CD4-positive, alpha-beta memory T cell (primary cell): ENCODE results near the gene MCMBP. TPM values are rescaled to one million over a fixed set of nuclear protein-coding genes. Genes with fewer than 3 reads are reported as not detected.

Source experiments
- CTCF ChIA-PET: fragments of 350-600 bp; sonication (Branson Sonifier 250); formaldehyde crosslinking; loops from one replicate; lab custom pipeline; 2021; ENCODE audit warnings: inconsistent platforms; ENCODE audit not compliant: partially characterized antibody; lab: Charles Lee
- POLR2A ChIA-PET: fragments of 350-600 bp; sonication (Branson Sonifier 250); formaldehyde crosslinking; loops from one replicate; lab custom pipeline; 2021; ENCODE audit not compliant: partially characterized antibody; lab: Charles Lee
- DNase-seq, 5 donors: peaks; one replicate each; pipeline versions ENCODE4 v3.0.0 to v3.0.0-alpha.2; 2020 to 2022; ENCODE audit warnings: mixed read lengths in 1 of 5
- H3K27ac ChIP-seq: one replicate; pipeline ENCODE4 v1.7.0; 2013; ENCODE audit warnings: low read depth, low read length
- H3K27me3 ChIP-seq: 2 replicates; pipeline ENCODE4 v1.7.0; 2013; ENCODE audit warnings: mild to moderate bottlenecking, low read length, moderate library complexity; ENCODE audit not compliant: insufficient read depth
- H3K36me3 ChIP-seq: 2 replicates; pipeline ENCODE4 v1.7.0; 2013; ENCODE audit warnings: mild to moderate bottlenecking, low read length, moderate library complexity; ENCODE audit not compliant: insufficient read depth
- H3K4me1 ChIP-seq: 2 replicates; pipeline ENCODE4 v1.7.0; 2013; ENCODE audit warnings: mild to moderate bottlenecking, low read length, moderate library complexity; ENCODE audit not compliant: insufficient read depth
- H3K4me3 ChIP-seq, 2 donors: one replicate each; pipeline ENCODE4 v1.7.0; 2013; ENCODE audit warnings: low read length in 2 of 2, mild to moderate bottlenecking in 1 of 2
- H3K9me3 ChIP-seq, 2 donors: one replicate each; pipeline ENCODE4 v1.7.0; 2013; ENCODE audit warnings: low read length in 2 of 2, control low read depth in 1 of 2; ENCODE audit not compliant: control insufficient read depth in 1 of 2
- H3K27ac Mint-ChIP-seq, 7 donors: one replicate each; pipeline ENCODE4 v1.8.0; 2020 to 2021; ENCODE audit warnings: mixed read lengths in 7 of 7, mild to moderate bottlenecking in 6 of 7, inconsistent platforms in 3 of 7, moderate library complexity in 3 of 7
- H3K27me3 Mint-ChIP-seq, 2 donors: one replicate each; pipeline ENCODE4 v1.8.0; 2020 to 2021; ENCODE audit warnings: mixed read lengths in 2 of 2
- H3K36me3 Mint-ChIP-seq, 2 donors: one replicate each; pipeline ENCODE4 v1.8.0; 2020 to 2021; ENCODE audit warnings: mixed read lengths in 2 of 2, inconsistent platforms in 1 of 2, mild to moderate bottlenecking in 1 of 2
- H3K4me1 Mint-ChIP-seq, 4 donors: one replicate each; pipeline ENCODE4 v1.8.0; 2020 to 2021; ENCODE audit warnings: mixed read lengths in 4 of 4, mild to moderate bottlenecking in 1 of 4
- H3K4me3 Mint-ChIP-seq, 8 donors: one replicate each; pipeline ENCODE4 v1.8.0; 2020 to 2021; ENCODE audit warnings: mixed read lengths in 8 of 8, mild to moderate bottlenecking in 7 of 8, moderate library complexity in 6 of 8, inconsistent platforms in 3 of 8
- H3K9me3 Mint-ChIP-seq, 8 donors: one replicate each; pipeline ENCODE4 v1.8.0; 2020 to 2021; ENCODE audit warnings: mixed read lengths in 8 of 8, mild to moderate bottlenecking in 5 of 8, inconsistent platforms in 3 of 8, moderate library complexity in 1 of 8
- intact Hi-C: fragments of 100-400 bp; cut with micrococcal nuclease; formaldehyde crosslinking; loops from one replicate; pipeline ENCODE4 v1.15.1; 2023
- polyA plus RNA-seq, 2 donors: library from polyadenylated mRNA; unstranded; fragments of 300-500 nt; fragmentation: Illumina TruSeq; gene quantifications; one replicate each; pipeline ENCODE4 v1.2.3, GENCODE V29; 2021
- total RNA-seq, 2 experiments: library from RNA; stranded (reverse); gene quantifications; one replicate each; pipeline ENCODE4 v1.2.3, GENCODE V29; 2021

Gene MCMBP
- total and polyA plus RNA-seq, 4 experiments from 2014 or later, result 54.8 to 70.5 (median 62.1) TPM

GRCh38 chr10:119853574-119853973 lies 19.1 kb downstream of the MCMBP start:
- H3K36me3 ChIP-seq, result peaks cover 44% of the 10 kb centered on the region
- no peak overlapping the region for H3K4me3 ChIP-seq
- ChIA-PET CTCF (no interaction called here), POLR2A (no interaction called here)
- H3K4me1 ChIP-seq, result no peaks in the 10 kb centered on the region
- Mint-ChIP-seq H3K9me3 (no peaks in the 10 kb centered on the region), H3K27me3 (no peaks in the 10 kb centered on the region), H3K4me3 (no peak overlapping the region), H3K27ac (peak overlapping the region in 3 of 7 donors; percentile 22 to 35 (median 25)), H3K36me3 (peaks cover 33 to 52% of the 10 kb centered on the region in 2 donors), H3K4me1 (peaks cover 0 to 4% (median under 1%) of the 10 kb centered on the region in 4 donors)
- intact Hi-C loops, result no loop called here
- DNase-seq, result no peak
- no peaks in the 10 kb centered on the region for H3K27me3 ChIP-seq
- H3K9me3 ChIP-seq, result no peaks in the 10 kb centered on the region
- no peak overlapping the region for H3K27ac ChIP-seq

DNA sequence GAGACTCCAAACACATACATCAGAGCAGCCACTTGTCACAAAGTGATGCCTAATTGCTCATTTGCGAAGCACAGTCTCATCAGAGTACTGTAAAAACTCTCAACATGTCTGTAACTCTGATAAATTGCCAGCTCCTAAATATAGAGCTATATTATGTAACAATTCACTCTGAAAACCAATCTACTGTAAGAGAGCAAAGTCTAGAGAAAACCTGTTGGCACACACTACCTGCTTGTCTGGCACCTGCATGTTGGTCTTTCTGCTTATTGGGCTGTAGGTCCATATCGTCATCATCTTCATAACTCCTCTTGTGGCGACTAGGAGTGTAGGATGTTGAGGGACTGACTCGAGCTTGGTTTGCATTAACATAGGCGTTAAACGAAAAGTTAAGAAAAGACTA lies 19.8 kb downstream of the MCMBP start:
- DNase-seq, result no peak
- no peak overlapping the region for H3K4me3 Mint-ChIP-seq
- no peaks in the 10 kb centered on the region for H3K9me3 Mint-ChIP-seq
- H3K27ac ChIP-seq, result no peak overlapping the region
- H3K4me1 Mint-ChIP-seq, result peaks cover 0 to 4% (median under 1%) of the 10 kb centered on the region in 4 donors
- intact Hi-C loops, result no loop called here
- no peaks in the 10 kb centered on the region for H3K27me3 Mint-ChIP-seq
- no peaks in the 10 kb centered on the region for H3K9me3 ChIP-seq
- H3K27ac Mint-ChIP-seq, result no peak overlapping the region
- H3K36me3 Mint-ChIP-seq, result peaks cover 35 to 55% of the 10 kb centered on the region in 2 donors
- H3K27me3 ChIP-seq, result no peaks in the 10 kb centered on the region
- H3K36me3 ChIP-seq, result peaks cover 45% of the 10 kb centered on the region
- POLR2A ChIA-PET, result interaction anchor here (1.2 kb wide), 1 partner anchor 15 kb away, joined by 3 read pairs; no protein-coding TSS in a partner anchor
- H3K4me3 ChIP-seq, result no peak overlapping the region
- no peaks in the 10 kb centered on the region for H3K4me1 ChIP-seq
- CTCF ChIA-PET, result interaction anchor here (0.9 to 1.0 kb wide), 2 partner anchors 8 to 102 kb away, joined by 3 read pairs; no protein-coding TSS in a partner anchor

DNA sequence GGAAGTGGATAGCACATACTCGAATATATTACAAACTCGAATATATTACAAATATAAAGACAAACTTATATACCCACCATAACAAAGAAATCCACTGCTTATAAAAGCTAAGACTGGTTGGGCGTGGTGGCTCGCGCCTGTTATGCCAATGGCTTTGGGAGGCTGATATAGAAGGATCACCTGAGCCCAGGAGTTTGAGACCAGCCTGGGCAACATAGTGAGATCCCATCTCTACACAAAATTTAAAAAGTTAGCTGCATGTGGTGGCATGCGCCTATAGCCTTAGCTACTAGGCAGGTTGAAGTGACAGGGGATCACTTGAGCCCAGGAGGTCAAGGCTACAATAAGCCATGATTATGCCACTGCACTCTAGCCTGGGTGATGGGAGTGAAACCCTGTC lies 20.4 kb downstream of the MCMBP start:
- Mint-ChIP-seq H3K4me1 (peaks cover 0 to 5% (median under 1%) of the 10 kb centered on the region in 4 donors), H3K9me3 (no peaks in the 10 kb centered on the region), H3K4me3 (no peak overlapping the region), H3K36me3 (peaks cover 36 to 56% of the 10 kb centered on the region in 2 donors), H3K27me3 (no peaks in the 10 kb centered on the region), H3K27ac (peak overlapping the region in 1 of 7 donors; percentile 25)
- H3K4me3 ChIP-seq, result no peak overlapping the region
- no peaks in the 10 kb centered on the region for H3K27me3 ChIP-seq
- DNase-seq, result no peak
- peaks cover 50% of the 10 kb centered on the region for H3K36me3 ChIP-seq
- no peaks in the 10 kb centered on the region for H3K4me1 ChIP-seq
- H3K27ac ChIP-seq, result no peak overlapping the region
- no peaks in the 10 kb centered on the region for H3K9me3 ChIP-seq
- ChIA-PET CTCF (interaction anchor here (0.9 to 1.0 kb wide), 2 partner anchors 9 to 101 kb away, joined by 3 read pairs; no protein-coding TSS in a partner anchor), POLR2A (interaction anchor here (1.2 kb wide), 1 partner anchor 15 kb away, joined by 3 read pairs; no protein-coding TSS in a partner anchor)
- intact Hi-C loops, result no loop called here

- peaks cover 60% of the 10 kb centered on the region for H3K36me3 ChIP-seq
- DNase-seq, result no peak
- H3K4me3 ChIP-seq, result no peak overlapping the region
- H3K9me3 ChIP-seq, result no peaks in the 10 kb centered on the region
- Mint-ChIP-seq H3K27me3 (no peaks in the 10 kb centered on the region), H3K27ac (peak overlapping the region in 1 of 7 donors; percentile 54), H3K9me3 (no peaks in the 10 kb centered on the region), H3K36me3 (peaks cover 49 to 65% of the 10 kb centered on the region in 2 donors), H3K4me3 (no peak overlapping the region), H3K4me1 (peaks cover 0 to 5% (median under 1%) of the 10 kb centered on the region in 4 donors)
- CTCF ChIA-PET, result interaction anchor here (1.3 kb wide), 1 partner anchor 10 kb away, joined by 5 read pairs; no protein-coding TSS in a partner anchor
- POLR2A ChIA-PET, result no interaction called here
- intact Hi-C loops, result no loop called here
- no peak overlapping the region for H3K27ac ChIP-seq
- no peaks in the 10 kb centered on the region for H3K27me3 ChIP-seq
- no peaks in the 10 kb centered on the region for H3K4me1 ChIP-seq
These were observed 22.7 kb downstream of the MCMBP start for GRCh38 chr10:119849944-119850343.

- H3K4me3 Mint-ChIP-seq, result no peak overlapping the region
- Histone ChIP-seq H3K36me3 (peaks cover 64% of the 10 kb centered on the region), H3K4me1 (no peaks in the 10 kb centered on the region), H3K4me3 (no peak overlapping the region), H3K27ac (no peak overlapping the region), H3K9me3 (no peaks in the 10 kb centered on the region), H3K27me3 (no peaks in the 10 kb centered on the region)
- no peaks in the 10 kb centered on the region for H3K9me3 Mint-ChIP-seq
- CTCF ChIA-PET, result interaction anchor here (1.3 kb wide), 1 partner anchor 11 kb away, joined by 5 read pairs; no protein-coding TSS in a partner anchor
- intact Hi-C loops, result no loop called here
- no peaks in the 10 kb centered on the region for H3K27me3 Mint-ChIP-seq
- H3K27ac Mint-ChIP-seq, result peak overlapping the region in 3 of 7 donors; percentile 46 to 82 (median 50)
- POLR2A ChIA-PET, result no interaction called here
- H3K4me1 Mint-ChIP-seq, result peaks cover 0 to 5% (median 1%) of the 10 kb centered on the region in 4 donors
- H3K36me3 Mint-ChIP-seq, result peaks cover 54 to 71% of the 10 kb centered on the region in 2 donors
- no peak for DNase-seq
These were observed 23.4 kb downstream of the MCMBP start for GRCh38 chr10:119849031-119849789.

- no peaks in the 10 kb centered on the region for H3K27me3 Mint-ChIP-seq
- ChIA-PET POLR2A (no interaction called here), CTCF (interaction anchor here (0.6 kb wide), 1 partner anchor 14 kb away, joined by 3 read pairs; no protein-coding TSS in a partner anchor)
- H3K9me3 ChIP-seq, result no peaks in the 10 kb centered on the region
- no peak overlapping the region for H3K27ac ChIP-seq
- peaks cover 0 to 10% (median under 1%) of the 10 kb centered on the region in 4 donors for H3K4me1 Mint-ChIP-seq
- peaks cover 72 to 89% of the 10 kb centered on the region in 2 donors for H3K36me3 Mint-ChIP-seq
- no peaks in the 10 kb centered on the region for H3K27me3 ChIP-seq
- no peak overlapping the region for H3K4me3 Mint-ChIP-seq
- H3K9me3 Mint-ChIP-seq, result no peaks in the 10 kb centered on the region
- no peaks in the 10 kb centered on the region for H3K4me1 ChIP-seq
- peaks cover 70% of the 10 kb centered on the region for H3K36me3 ChIP-seq
- no peak for DNase-seq
- H3K4me3 ChIP-seq, result no peak overlapping the region
- H3K27ac Mint-ChIP-seq, result peak overlapping the region in 3 of 7 donors; percentile 41 to 61 (median 57)
- intact Hi-C loops, result no loop called here
These were observed 27.0 kb downstream of the MCMBP start for GRCh38 chr10:119845656-119846055.

GRCh38 chr10:119834188-119834587 lies 38.5 kb downstream of the MCMBP start:
- H3K36me3 ChIP-seq, result peaks cover 75% of the 10 kb centered on the region
- H3K36me3 Mint-ChIP-seq, result peaks cover 56 to 85% of the 10 kb centered on the region in 2 donors
- H3K27me3 ChIP-seq, result no peaks in the 10 kb centered on the region
- no peak overlapping the region for H3K4me3 ChIP-seq
- ChIA-PET CTCF (no interaction called here), POLR2A (no interaction called here)
- H3K27me3 Mint-ChIP-seq, result no peaks in the 10 kb centered on the region
- H3K27ac ChIP-seq, result no peak overlapping the region
- peaks cover 6% of the 10 kb centered on the region for H3K4me1 ChIP-seq
- intact Hi-C loops, result no loop called here
- H3K4me1 Mint-ChIP-seq, result peaks cover 0 to 7% (median 7%) of the 10 kb centered on the region in 4 donors
- DNase-seq, result no peak
- H3K9me3 Mint-ChIP-seq, result no peaks in the 10 kb centered on the region
- H3K4me3 Mint-ChIP-seq, result no peak overlapping the region
- H3K27ac Mint-ChIP-seq, result peak overlapping the region; percentile 19 to 88 (median 69)
- H3K9me3 ChIP-seq, result no peaks in the 10 kb centered on the region
